ENCODE data around the gene FRMD4A. TPM values are rescaled to one million over a fixed set of nuclear protein-coding genes. Genes with fewer than 3 reads are reported as not detected.
A peak's percentile ranks its signal among the peaks of the same experiment; 100 is the strongest.

FRMD4A gene
- total RNA-seq, 2 experiments from 2014 or later = 0.82 to 0.94 TPM

GRCh38 chr10:13851906-13852305 lies 478.8 kb downstream of the FRMD4A start:
- DNase-seq (no peak), ATAC-seq (no peak)
- Mint-ChIP-seq H3K27ac (no peak overlapping the region), H3K4me3 (no peak overlapping the region), H3K4me1 (ENCODE audit: low read depth) (peaks cover 3% of the 10 kb centered on the region), H3K36me3 (ENCODE audit: low read depth) (no peaks in the 10 kb centered on the region), H3K9me3 (ENCODE audit: insufficient read depth) (no peaks in the 10 kb centered on the region), H3K27me3 (ENCODE audit: low read depth) (peaks cover 11% of the 10 kb centered on the region)
- ChIA-PET CTCF (no interaction called here), POLR2A (interaction anchor here (0.6 kb wide), 1 partner anchor 34 kb away, joined by 4 read pairs; no protein-coding TSS in a partner anchor)

DNA sequence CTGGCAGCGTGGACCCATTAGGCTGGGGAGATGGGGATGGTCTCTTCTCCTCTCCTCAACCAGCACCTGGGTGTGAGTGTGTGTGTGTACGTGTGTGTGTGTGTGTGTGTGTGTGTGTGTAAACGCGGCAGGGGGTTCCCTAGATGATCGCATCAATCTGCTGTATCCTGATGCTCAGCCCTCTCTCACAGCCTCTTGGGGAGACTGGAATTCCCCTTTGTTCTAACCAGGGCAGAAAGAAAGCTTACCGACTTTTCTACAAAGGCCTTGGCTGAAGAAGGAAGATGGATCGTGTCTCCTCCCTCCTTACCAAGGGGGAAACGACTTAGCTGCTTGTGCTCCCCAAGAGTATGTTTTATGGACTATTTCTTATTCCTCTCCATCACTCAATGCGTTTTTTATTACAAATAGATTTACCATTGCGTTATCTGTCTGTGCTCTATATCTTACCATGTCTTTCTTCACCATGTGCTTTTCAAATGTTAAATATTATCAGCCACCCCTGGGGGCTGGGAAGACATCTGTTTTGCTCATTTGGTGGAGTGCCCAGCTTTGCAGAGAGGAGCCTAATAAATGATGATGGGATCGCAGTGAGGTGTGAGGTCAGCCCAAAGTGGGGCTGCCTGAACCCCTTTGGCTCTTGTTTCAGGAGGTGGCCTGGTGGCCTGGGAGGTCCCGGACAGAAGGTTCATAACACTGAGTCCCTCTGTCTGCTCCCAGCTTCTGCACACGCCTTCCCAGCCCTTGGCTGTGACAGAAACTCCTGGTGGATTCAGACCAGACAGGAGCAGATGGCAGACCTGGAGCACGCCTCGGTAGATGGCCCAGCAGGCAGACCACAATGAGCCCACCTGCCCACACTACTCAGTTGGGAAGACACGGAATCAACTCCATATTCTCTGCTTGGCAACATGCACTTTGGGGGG lies 481.9 kb downstream of the FRMD4A start:
- ChIA-PET POLR2A (no interaction called here), CTCF (no interaction called here)
- no peak overlapping the region for H3K27ac Mint-ChIP-seq
- no peak for DNase-seq
- no peak overlapping the region for H3K4me3 Mint-ChIP-seq
- H3K9me3 Mint-ChIP-seq (ENCODE audit: insufficient read depth) = no peaks in the 10 kb centered on the region
- H3K27me3 Mint-ChIP-seq (ENCODE audit: low read depth) = peaks cover 25% of the 10 kb centered on the region
- ATAC-seq = no peak
- H3K36me3 Mint-ChIP-seq (ENCODE audit: low read depth) = no peaks in the 10 kb centered on the region
- peaks cover 5% of the 10 kb centered on the region for H3K4me1 Mint-ChIP-seq (ENCODE audit: low read depth)

GRCh38 chr10:13847201-13847631 lies 483.5 kb downstream of the FRMD4A start:
- DNase-seq (no peak), ATAC-seq (no peak)
- ChIA-PET CTCF (no interaction called here), POLR2A (no interaction called here)
- Mint-ChIP-seq H3K4me3 (no peak overlapping the region), H3K27me3 (ENCODE audit: low read depth) (peaks cover 25% of the 10 kb centered on the region), H3K27ac (no peak overlapping the region), H3K4me1 (ENCODE audit: low read depth) (peaks cover 5% of the 10 kb centered on the region), H3K9me3 (ENCODE audit: insufficient read depth) (no peaks in the 10 kb centered on the region), H3K36me3 (ENCODE audit: low read depth) (no peaks in the 10 kb centered on the region)

DNA sequence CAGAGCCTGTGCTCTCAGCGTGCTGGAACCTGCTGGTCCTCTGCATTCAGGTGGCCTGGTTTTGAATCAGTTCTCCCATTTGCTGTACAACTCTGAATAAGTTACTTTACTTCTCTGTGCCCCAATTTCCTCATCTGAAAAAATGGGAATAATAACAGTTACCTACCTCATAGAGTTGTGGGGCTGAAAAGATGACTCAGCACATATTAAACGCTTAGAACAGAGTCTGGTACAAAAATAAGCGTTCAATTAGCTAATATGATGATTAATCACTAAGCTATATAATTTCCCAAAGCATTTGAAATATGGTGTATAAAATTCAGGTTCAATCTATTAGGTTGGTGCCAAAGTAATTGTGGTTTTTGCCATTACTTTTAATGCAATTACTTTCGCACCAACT lies 484.8 kb downstream of the FRMD4A start:
- peaks cover 5% of the 10 kb centered on the region for H3K4me1 Mint-ChIP-seq (ENCODE audit: low read depth)
- POLR2A ChIA-PET = no interaction called here
- ATAC-seq (no peak), DNase-seq (no peak)
- peaks cover 4% of the 10 kb centered on the region for H3K9me3 Mint-ChIP-seq (ENCODE audit: insufficient read depth)
- H3K27me3 Mint-ChIP-seq (ENCODE audit: low read depth) = peaks cover 25% of the 10 kb centered on the region
- no peaks in the 10 kb centered on the region for H3K36me3 Mint-ChIP-seq (ENCODE audit: low read depth)
- no peak overlapping the region for H3K4me3 Mint-ChIP-seq
- no peak overlapping the region for H3K27ac Mint-ChIP-seq
- CTCF ChIA-PET = no interaction called here

- POLR2A ChIA-PET = no interaction called here
- peaks cover 4% of the 10 kb centered on the region for H3K9me3 Mint-ChIP-seq (ENCODE audit: insufficient read depth)
- CTCF ChIA-PET = no interaction called here
- no peak for DNase-seq
- H3K27me3 Mint-ChIP-seq (ENCODE audit: low read depth) = peaks cover 25% of the 10 kb centered on the region
- H3K4me1 Mint-ChIP-seq (ENCODE audit: low read depth) = peaks cover 5% of the 10 kb centered on the region
- no peak overlapping the region for H3K27ac Mint-ChIP-seq
- no peak for ATAC-seq
- no peak overlapping the region for H3K4me3 Mint-ChIP-seq
- H3K36me3 Mint-ChIP-seq (ENCODE audit: low read depth) = no peaks in the 10 kb centered on the region
These were observed 486.1 kb downstream of the FRMD4A start for GRCh38 chr10:13844651-13845050.

- peaks cover 4% of the 10 kb centered on the region for H3K4me1 Mint-ChIP-seq (ENCODE audit: low read depth)
- H3K27ac Mint-ChIP-seq = no peak overlapping the region
- peaks cover 16% of the 10 kb centered on the region for H3K27me3 Mint-ChIP-seq (ENCODE audit: low read depth)
- H3K4me3 Mint-ChIP-seq = no peak overlapping the region
- ATAC-seq = no peak
- DNase-seq = no peak
- POLR2A ChIA-PET = no interaction called here
- peaks cover 4% of the 10 kb centered on the region for H3K9me3 Mint-ChIP-seq (ENCODE audit: insufficient read depth)
- H3K36me3 Mint-ChIP-seq (ENCODE audit: low read depth) = no peaks in the 10 kb centered on the region
- CTCF ChIA-PET = no interaction called here
These were observed 488.6 kb downstream of the FRMD4A start for GRCh38 chr10:13842117-13842516.

GRCh38 chr10:13840036-13840435 lies 490.7 kb downstream of the FRMD4A start:
- H3K36me3 Mint-ChIP-seq (ENCODE audit: low read depth) = no peaks in the 10 kb centered on the region
- ChIA-PET CTCF (no interaction called here), POLR2A (no interaction called here)
- DNase-seq (no peak), ATAC-seq (no peak)
- no peaks in the 10 kb centered on the region for H3K4me1 Mint-ChIP-seq (ENCODE audit: low read depth)
- peaks cover 7% of the 10 kb centered on the region for H3K27me3 Mint-ChIP-seq (ENCODE audit: low read depth)
- no peak overlapping the region for H3K27ac Mint-ChIP-seq
- H3K9me3 Mint-ChIP-seq (ENCODE audit: insufficient read depth) = peaks cover 4% of the 10 kb centered on the region
- no peak overlapping the region for H3K4me3 Mint-ChIP-seq

DNA sequence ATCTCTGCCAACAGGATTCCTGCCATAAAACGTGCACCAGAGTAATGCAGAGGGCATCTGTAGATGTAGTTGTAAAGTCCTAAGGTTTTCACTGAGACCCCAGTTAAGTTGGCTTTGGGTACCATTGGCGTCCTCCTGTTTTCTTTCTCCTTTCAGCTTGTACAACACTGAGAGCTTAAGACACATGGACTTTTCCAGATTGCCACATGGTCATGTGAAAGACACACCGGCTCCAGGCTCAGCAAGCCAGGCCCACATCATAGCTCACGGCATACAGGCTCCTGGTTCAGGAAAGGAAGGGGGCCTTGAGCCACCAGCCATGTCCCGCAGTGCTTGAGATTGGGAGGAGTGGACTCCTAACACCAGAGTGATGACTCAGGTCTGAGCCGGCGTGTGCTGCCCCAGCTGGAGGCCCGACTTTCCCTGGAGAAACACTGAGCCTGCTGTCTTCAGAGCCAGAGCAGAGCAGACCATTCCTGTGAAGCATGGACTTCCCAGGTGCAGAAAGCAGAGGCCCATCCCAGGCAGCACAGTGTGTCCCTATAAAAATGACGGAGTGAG lies 491.2 kb downstream of the FRMD4A start:
- H3K9me3 Mint-ChIP-seq (ENCODE audit: insufficient read depth) = peaks cover 4% of the 10 kb centered on the region
- ChIA-PET POLR2A (no interaction called here), CTCF (no interaction called here)
- H3K27me3 Mint-ChIP-seq (ENCODE audit: low read depth) = peaks cover 3% of the 10 kb centered on the region
- no peak overlapping the region for H3K27ac Mint-ChIP-seq
- ATAC-seq (no peak), DNase-seq (no peak)
- no peaks in the 10 kb centered on the region for H3K36me3 Mint-ChIP-seq (ENCODE audit: low read depth)
- no peak overlapping the region for H3K4me3 Mint-ChIP-seq
- no peaks in the 10 kb centered on the region for H3K4me1 Mint-ChIP-seq (ENCODE audit: low read depth)

DNA sequence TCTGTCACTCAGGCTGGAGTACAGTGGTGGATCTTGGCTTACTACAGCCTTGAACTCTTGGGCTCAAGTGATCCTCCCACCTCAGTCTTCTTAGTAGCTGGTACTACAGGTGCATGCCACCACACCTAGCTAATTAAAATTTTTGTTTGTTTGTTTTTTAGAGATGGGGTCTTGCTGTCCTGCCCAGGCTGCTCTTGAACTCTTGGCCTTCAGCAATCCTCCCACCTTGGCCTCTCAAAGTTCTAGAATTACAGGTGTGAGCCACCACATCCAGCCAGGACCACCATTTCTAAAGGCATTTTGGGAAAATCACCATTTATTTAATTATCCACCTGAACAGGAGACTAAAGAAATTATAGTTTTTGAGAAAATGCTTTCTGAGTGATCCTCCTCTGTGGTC lies 491.7 kb downstream of the FRMD4A start:
- Mint-ChIP-seq H3K9me3 (ENCODE audit: insufficient read depth) (peaks cover 4% of the 10 kb centered on the region), H3K4me1 (ENCODE audit: low read depth) (no peaks in the 10 kb centered on the region), H3K4me3 (no peak overlapping the region), H3K36me3 (ENCODE audit: low read depth) (no peaks in the 10 kb centered on the region), H3K27me3 (ENCODE audit: low read depth) (peaks cover 5% of the 10 kb centered on the region), H3K27ac (no peak overlapping the region)
- ChIA-PET CTCF (no interaction called here), POLR2A (no interaction called here)
- ATAC-seq (no peak), DNase-seq (no peak)

GRCh38 chr10:13837966-13838365 lies 492.8 kb downstream of the FRMD4A start:
- CTCF ChIA-PET = no interaction called here
- H3K36me3 Mint-ChIP-seq (ENCODE audit: low read depth) = no peaks in the 10 kb centered on the region
- no peak for DNase-seq
- no peak for ATAC-seq
- H3K9me3 Mint-ChIP-seq (ENCODE audit: insufficient read depth) = peaks cover 4% of the 10 kb centered on the region
- peaks cover 2% of the 10 kb centered on the region for H3K27me3 Mint-ChIP-seq (ENCODE audit: low read depth)
- no peaks in the 10 kb centered on the region for H3K4me1 Mint-ChIP-seq (ENCODE audit: low read depth)
- no peak overlapping the region for H3K27ac Mint-ChIP-seq
- no peak overlapping the region for H3K4me3 Mint-ChIP-seq
- POLR2A ChIA-PET = no interaction called here

DNA sequence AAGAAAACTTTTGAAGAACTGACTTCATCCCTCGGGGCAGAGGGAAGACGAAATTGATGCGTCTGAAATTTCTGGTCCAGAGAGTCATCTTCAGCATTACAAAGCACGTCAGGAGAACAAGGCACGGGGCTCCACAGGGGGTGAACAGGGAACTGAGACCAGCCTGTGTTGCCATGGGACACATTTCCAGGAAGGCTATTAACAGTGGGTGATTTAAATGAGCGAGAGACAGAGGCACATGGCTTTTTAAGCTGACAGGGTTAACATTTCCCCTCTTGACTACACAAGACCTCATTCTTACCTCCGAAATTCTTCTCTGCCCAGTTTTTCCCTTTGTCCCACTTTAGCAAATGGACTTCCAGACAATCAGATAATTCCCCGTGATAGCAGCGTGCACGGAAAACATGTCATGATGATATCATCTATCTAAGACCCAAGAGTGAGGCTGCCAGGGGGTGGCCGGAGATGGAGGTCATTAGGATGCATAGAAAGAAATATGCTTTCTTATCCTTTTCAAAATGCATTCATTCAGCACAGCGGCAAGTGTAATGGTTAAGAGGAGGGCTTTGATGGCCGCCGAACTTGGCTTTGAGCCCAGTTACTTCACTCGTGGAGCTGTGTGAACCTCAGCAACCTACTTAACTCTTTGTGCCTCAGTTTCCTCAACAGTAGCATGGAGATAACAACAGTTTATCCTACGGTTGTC lies 496.0 kb downstream of the FRMD4A start:
- H3K9me3 Mint-ChIP-seq (ENCODE audit: insufficient read depth) = no peaks in the 10 kb centered on the region
- DNase-seq (no peak), ATAC-seq (no peak)
- CTCF ChIA-PET = no interaction called here
- peaks cover 2% of the 10 kb centered on the region for H3K27me3 Mint-ChIP-seq (ENCODE audit: low read depth)
- peaks cover 6% of the 10 kb centered on the region for H3K4me1 Mint-ChIP-seq (ENCODE audit: low read depth)
- H3K27ac Mint-ChIP-seq = no peak overlapping the region
- POLR2A ChIA-PET = no interaction called here
- no peaks in the 10 kb centered on the region for H3K36me3 Mint-ChIP-seq (ENCODE audit: low read depth)
- H3K4me3 Mint-ChIP-seq = no peak overlapping the region

DNA sequence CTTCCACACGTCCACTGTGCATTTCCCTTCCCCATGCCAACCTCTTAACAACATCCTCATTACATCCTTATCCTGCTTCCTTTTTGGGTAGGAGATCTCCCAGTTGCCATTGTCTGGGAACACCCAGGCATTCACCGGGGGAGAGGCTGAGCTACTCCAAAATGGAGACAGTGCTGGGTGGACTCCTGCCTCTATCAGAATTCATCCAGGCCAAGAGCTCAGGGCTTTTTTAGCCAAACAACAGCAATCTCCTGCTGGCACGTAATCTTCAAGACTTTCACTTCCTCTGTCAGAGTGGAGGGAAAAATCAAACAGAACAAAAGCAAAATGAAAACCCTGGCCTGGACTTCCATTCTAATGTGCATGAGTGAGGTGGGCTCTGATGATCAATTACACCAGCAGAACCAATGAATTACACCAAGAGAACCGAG lies 499.0 kb downstream of the FRMD4A start:
- H3K36me3 Mint-ChIP-seq (ENCODE audit: low read depth) = no peaks in the 10 kb centered on the region

More for the DNA sequence above, 499.0 kb downstream of the FRMD4A start:
- no peaks in the 10 kb centered on the region for H3K9me3 Mint-ChIP-seq (ENCODE audit: insufficient read depth)
- peak overlapping the region; percentile 15 for H3K27ac Mint-ChIP-seq
- no peak overlapping the region for H3K4me3 Mint-ChIP-seq
- ChIA-PET POLR2A (interaction anchor here (1.1 kb wide), 1 partner anchor 353 kb away, joined by 3 read pairs; no protein-coding TSS in a partner anchor), CTCF (no interaction called here)
- H3K27me3 Mint-ChIP-seq (ENCODE audit: low read depth) = peaks cover 6% of the 10 kb centered on the region
- DNase-seq (no peak), ATAC-seq (no peak)
- peaks cover 6% of the 10 kb centered on the region for H3K4me1 Mint-ChIP-seq (ENCODE audit: low read depth)

Measured in activated CD8-positive, alpha-beta T cell treated with anti-CD3 and anti-CD28 coated beads, Interleukin-2, amount 10 ng/mL, durations not matched to agents 7 days and 5 days (primary cell).